GM21381 (cell line): ENCODE results near the gene HDAC4.
"Not testable (repeated sequence)": the region's sequence is repeated elsewhere in the genome, so short reads cannot be mapped to it uniquely, and the experiment has no call there.

ENCODE experiments used
- ATAC-seq: cut with Tn5 transposase; IDR thresholded peaks from one replicate; pipeline ENCODE4 v1.9.1; 2021; ENCODE audit warnings: mild to moderate bottlenecking, moderate library complexity; ENCODE audit not compliant: unreplicated experiment

HDAC4 gene

GRCh38 chr2:239081622-239082021, 319.2 kb downstream of the HDAC4 start:
- no peak for ATAC-seq

- ATAC-seq: no peak
Measured at GRCh38 chr2:239081046-239081445, 319.8 kb downstream of the HDAC4 start.

DNA sequence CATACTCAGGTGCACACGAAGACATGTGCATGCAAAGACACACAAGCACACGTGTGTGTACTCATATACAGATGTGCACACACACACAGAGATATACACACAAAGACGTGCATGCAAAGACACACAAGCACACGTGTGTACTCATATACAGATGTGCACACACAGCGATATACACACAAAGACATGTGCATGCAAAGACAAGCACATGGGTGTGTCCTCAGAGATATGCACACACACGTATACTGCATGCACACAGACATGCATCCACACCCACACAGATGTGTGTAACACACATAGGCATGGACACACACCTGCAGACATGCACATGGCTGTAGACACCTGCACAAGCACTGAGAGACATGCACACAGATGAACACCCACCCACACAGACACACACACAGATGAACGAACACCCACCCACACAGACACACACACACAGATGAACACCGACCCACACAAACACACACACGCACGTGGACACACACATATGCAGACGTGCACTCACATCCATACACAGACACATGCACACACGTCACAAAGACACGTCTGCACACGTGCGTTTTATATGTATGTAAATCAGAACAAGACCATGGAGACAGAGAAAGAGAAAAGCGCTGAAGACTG, 321.0 kb downstream of the HDAC4 start:
- ATAC-seq: no peak

GRCh38 chr2:239078128-239078924, 322.5 kb downstream of the HDAC4 start:
- ATAC-seq: no peak

GRCh38 chr2:239077260-239077659, 323.6 kb downstream of the HDAC4 start:
- ATAC-seq: no peak

DNA sequence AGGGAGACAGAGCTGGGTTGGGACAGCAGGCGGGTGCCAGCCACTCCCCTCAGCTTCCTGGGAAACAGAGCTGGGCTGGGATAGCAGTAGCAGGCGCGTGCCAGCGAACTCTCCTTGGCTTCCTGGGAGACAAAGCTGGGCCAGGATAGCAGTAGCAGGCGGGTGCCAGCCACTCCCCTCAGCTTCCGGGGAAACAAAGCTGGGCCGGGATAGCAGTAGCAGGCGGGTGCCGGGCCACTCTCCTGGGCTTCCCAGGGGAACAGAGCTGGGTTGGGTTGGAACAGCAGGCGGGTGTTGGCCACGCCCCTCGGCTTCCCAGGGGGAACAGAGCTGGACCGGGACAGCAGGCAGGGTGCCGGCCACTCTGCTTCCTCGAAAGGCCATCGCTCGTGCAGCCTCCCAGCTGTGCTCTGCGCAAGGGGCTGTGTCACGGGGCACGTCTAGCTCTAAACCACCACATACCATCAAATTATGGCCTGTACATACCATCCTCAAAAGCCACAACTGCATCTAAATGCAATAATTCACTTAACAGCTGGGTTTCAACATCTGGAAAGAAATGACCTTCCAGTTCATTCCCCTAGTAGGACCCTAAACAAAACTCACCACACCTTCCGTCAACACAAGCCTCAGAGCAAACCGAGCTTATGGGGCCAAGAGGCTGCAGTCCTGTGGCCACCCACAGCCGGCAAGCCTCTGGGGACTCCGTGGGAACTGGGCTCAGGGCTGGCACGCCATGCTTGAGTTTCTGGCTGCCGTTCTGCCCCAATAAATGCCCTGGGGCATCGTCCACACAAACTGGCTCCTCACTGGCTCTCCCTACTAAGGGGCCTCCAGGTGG, 324.7 kb downstream of the HDAC4 start:
- no peak for ATAC-seq

- no peak for ATAC-seq
Measured at GRCh38 chr2:239073745-239074530, 326.9 kb downstream of the HDAC4 start.

DNA sequence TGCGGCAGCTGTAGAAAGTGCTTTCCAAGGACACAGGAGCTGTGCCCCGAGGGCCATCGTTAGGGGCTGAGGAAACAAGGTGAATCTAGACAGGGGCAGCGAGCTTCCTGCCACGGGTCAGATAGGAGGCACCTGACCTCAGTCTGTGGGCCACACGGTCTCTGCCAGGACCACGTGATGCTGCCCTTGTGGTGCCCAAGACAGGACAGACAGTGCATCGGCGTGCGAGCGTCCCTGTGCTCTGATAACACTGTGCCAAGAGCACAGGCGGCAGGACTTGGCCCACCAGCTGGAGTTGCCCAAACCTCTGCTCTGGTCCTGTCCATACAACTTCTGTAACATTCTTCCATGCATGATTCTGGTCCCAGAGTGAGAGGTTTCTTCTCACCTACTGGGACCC, 327.6 kb downstream of the HDAC4 start:
- no peak for ATAC-seq

GRCh38 chr2:239072786-239073185, 328.0 kb downstream of the HDAC4 start:
- no peak for ATAC-seq

GRCh38 chr2:239070466-239070865, 330.4 kb downstream of the HDAC4 start:
- ATAC-seq: no peak

DNA sequence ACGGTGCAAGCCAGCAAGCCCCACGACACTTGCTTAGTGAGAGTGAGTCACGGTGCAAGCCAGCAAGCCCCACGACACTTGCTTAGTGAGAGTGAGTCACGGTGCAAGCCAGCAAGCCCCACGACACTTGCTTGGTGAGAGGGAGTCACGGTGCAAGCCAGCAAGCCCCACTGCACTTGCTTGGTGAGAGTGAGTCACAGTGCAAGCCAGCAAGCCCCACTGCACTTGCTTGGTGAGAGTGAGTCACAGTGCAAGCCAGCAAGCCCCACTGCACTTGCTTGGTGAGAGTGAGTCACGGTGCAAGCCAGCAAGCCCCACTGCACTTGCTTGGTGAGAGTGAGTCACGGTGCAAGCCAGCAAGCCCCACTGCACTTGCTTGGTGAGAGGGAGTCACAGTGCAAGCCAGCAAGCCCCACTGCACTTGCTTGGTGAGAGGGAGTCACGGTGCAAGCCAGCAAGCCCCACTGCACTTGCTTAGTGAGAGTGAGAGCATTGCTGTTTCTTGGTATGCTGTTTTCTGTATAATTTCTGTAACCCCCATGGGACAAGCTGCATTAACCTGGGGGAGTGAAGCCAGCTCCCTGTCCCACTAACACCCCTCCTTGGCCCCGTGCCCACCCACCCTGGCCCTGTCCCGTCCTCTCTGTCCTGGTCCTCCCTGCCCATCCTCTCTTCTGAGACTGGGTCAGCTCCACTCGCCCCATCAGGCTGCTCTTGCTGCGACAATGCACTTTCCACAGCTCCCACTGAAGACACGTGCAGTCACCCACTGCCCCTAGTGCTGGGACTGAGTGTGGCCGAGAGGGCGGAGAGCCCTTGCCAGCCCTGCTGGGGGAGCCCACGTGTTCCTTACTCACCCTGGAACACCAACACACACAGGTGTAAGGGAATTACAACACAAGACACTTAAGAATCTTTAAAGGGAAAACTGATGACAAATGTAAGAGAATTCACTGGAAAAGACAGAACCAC, 331.2 kb downstream of the HDAC4 start:
- ATAC-seq: not testable (repeated sequence)

- ATAC-seq: no peak
Measured at GRCh38 chr2:239068411-239068810, 332.4 kb downstream of the HDAC4 start.

DNA sequence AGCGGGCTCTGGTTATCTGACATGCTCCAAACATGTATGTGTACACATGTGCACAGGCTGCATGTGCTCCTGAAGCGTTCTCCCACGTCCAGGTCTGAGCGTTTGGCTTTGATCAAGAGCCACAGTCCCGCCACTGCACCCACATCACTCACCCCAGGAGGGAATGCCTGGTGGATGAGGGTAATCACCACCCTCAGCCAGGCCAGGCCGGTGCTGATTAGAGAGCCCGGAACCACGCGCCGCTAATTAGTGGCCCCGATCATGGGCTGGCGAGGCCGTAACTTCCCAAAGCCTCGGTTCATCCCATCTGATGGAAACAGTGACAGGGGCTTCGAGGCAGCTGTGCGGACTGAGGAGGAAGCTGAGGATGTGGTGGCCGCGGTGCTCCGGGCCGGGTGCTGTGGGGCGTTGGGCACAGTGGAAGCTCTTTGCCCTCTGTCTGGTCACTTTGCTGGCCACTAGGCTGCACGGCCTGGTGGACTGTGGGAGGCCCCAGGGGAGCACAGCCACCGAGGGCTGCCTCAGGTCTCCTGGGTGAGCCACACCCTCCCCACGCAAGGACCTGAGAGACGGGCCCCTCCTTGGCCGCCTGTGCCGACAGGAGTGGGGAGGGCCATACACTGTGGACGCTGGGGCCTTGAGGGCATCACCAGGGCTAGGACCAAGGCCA, 333.5 kb downstream of the HDAC4 start:
- ATAC-seq: no peak

GRCh38 chr2:239066597-239066996, 334.2 kb downstream of the HDAC4 start:
- no peak for ATAC-seq

DNA sequence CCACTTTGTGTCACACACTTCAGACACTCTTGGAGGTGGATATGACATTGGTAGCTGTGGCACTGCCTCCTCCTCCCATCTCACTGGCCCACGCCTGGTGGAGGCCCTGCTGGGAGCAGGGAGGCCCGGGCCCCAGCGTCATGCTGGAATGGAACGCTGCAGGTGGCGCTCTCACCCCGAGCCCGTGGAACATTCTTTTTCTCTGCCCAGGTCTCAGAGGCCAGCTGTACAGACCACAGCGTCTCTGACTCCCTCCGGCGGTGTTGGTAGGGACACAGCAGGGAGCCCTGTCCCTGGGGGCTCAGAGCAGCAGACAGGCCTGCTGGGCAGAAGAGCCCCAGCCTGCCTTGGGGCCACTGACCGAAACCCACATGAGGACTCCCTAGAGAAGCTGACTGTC, 334.9 kb downstream of the HDAC4 start:
- no peak for ATAC-seq

- ATAC-seq: no peak
Measured at GRCh38 chr2:239065537-239065936, 335.3 kb downstream of the HDAC4 start.

GRCh38 chr2:239064891-239065290, 335.9 kb downstream of the HDAC4 start:
- ATAC-seq: no peak

- no peak for ATAC-seq
Measured at GRCh38 chr2:239064253-239064652, 336.6 kb downstream of the HDAC4 start.

DNA sequence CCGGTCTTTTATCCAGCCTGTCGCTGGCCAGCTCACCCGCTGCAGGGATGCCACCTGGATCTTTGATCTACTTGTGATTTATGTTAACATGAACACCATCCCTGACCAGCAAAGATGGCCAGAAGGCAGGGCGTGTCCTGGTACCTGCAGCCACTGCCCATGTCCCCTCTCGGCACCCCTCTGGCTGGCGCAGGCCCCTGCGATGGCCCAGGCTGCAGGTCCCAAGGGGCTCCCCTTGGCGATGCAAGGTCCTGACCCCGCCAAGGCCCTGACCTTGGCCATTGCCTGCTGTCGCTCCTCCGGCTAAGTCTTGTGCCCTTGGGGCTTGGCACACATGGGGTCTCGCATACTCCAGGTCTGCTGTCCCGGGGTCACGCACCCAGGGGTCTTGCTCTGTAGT, 338.1 kb downstream of the HDAC4 start:
- ATAC-seq: no peak
